IMR-90 (cell line): ENCODE measurements around the gene CENPM. TPM values are rescaled to one million over a fixed set of nuclear protein-coding genes. Genes with fewer than 3 reads are reported as not detected.

Experiments
- ATAC-seq: fragments of 200-7000 bp; cut with Tn5 transposase; 2 replicates; pipeline ENCODE4 v1.9.1; 2020; ENCODE audit warnings: low read depth, mild to moderate bottlenecking, moderate library complexity
- BruUV-seq: library from RNA; stranded (reverse); fragments of 400-500 nt; replicated peaks from 2 replicates; lab custom pipeline; 2021; lab: Mats Ljungman, UMichigan
- CTCF ChIA-PET: fragments of 300-600 bp; formaldehyde crosslinking; extraction: SDS; loops from one replicate; lab custom pipeline; 2021; ENCODE audit warnings: antibody characterized with exemption; lab: Yijun Ruan, JAX
- POLR2A ChIA-PET: fragments of 300-600 bp; sonication (Branson Sonifier 250); formaldehyde crosslinking; loops from one replicate; lab custom pipeline; 2022; ENCODE audit warnings: antibody characterized with exemption; ENCODE audit not compliant: unreplicated experiment; lab: Charles Lee
- DNase-seq: peaks from one replicate; pipeline ENCODE4 v3.0.0; 2013
- H2AFZ ChIP-seq: replicated peaks from 2 replicates; pipeline ENCODE3; 2013; ENCODE audit warnings: low read length, mild to moderate bottlenecking; ENCODE audit not compliant: poor library complexity
- H2AK5ac ChIP-seq: 2 replicates; pipeline ENCODE4 v1.6.1; 2013; ENCODE audit warnings: low read depth, low read length, inconsistent platforms
- H2AK9ac ChIP-seq: replicated peaks from 2 replicates; pipeline ENCODE3; 2013; ENCODE audit warnings: mild to moderate bottlenecking, low read depth, low read length, moderate library complexity; ENCODE audit not compliant: poor library complexity
- H2BK120ac ChIP-seq: 2 replicates; pipeline ENCODE4 v1.6.1; 2013; ENCODE audit warnings: low read depth, low read length, inconsistent platforms
- H2BK15ac ChIP-seq: 3 replicates; pipeline ENCODE4 v1.6.1; 2013; ENCODE audit warnings: low read depth, low read length, inconsistent platforms
- H2BK20ac ChIP-seq: 2 replicates; pipeline ENCODE4 v1.6.1; 2013; ENCODE audit warnings: low read depth, mild to moderate bottlenecking, inconsistent platforms, low read length, moderate library complexity
- H2BK5ac ChIP-seq: 2 replicates; pipeline ENCODE4 v1.6.1; 2013; ENCODE audit warnings: mild to moderate bottlenecking, low read depth, low read length, inconsistent platforms; ENCODE audit not compliant: poor library complexity, severe bottlenecking
- H3K14ac ChIP-seq: replicated peaks from 2 replicates; pipeline ENCODE4 v1.6.1; 2013; ENCODE audit warnings: low read depth, low read length, inconsistent platforms
- H3K18ac ChIP-seq: 2 replicates; pipeline ENCODE4 v1.6.1; 2013; ENCODE audit warnings: low read depth, low read length, control low read depth
- H3K23ac ChIP-seq: 2 replicates; pipeline ENCODE4 v1.6.1; 2013; ENCODE audit warnings: low read depth, low read length, inconsistent platforms
- H3K27ac ChIP-seq: 2 replicates; pipeline ENCODE4 v1.5.1; 2013; ENCODE audit warnings: mild to moderate bottlenecking, control low read depth, low read length; ENCODE audit not compliant: insufficient read depth
- H3K27me3 ChIP-seq: 2 replicates; pipeline ENCODE4 v1.6.1; 2013; ENCODE audit warnings: low read length; ENCODE audit not compliant: control insufficient read depth, insufficient read depth
- H3K36me3 ChIP-seq: 2 replicates; pipeline ENCODE4 v1.6.1; 2013; ENCODE audit warnings: low read length, mixed read lengths; ENCODE audit not compliant: control insufficient read depth, insufficient read depth
- H3K4ac ChIP-seq: 2 replicates; pipeline ENCODE4 v1.6.1; 2013; ENCODE audit warnings: low read depth, low read length, inconsistent platforms
- H3K4me1 ChIP-seq: 2 replicates; pipeline ENCODE4 v1.6.1; 2013; ENCODE audit warnings: low read length, mixed read lengths; ENCODE audit not compliant: control insufficient read depth, insufficient read depth
- H3K4me2 ChIP-seq: 2 replicates; pipeline ENCODE4 v1.6.1; 2013; ENCODE audit warnings: low read depth, mild to moderate bottlenecking, control low read depth, low read length, moderate library complexity
- H3K4me3 ChIP-seq: 2 replicates; pipeline ENCODE4 v1.5.1; 2013; ENCODE audit warnings: low read depth, mild to moderate bottlenecking, control low read depth, low read length, moderate library complexity; ENCODE audit not compliant: insufficient read depth
- H3K56ac ChIP-seq: 2 replicates; pipeline ENCODE4 v1.6.1; 2013; ENCODE audit warnings: low read length, inconsistent platforms; ENCODE audit not compliant: insufficient read depth; ENCODE audit errors: extremely low read depth
- H3K79me1 ChIP-seq, 2 experiments: 2 replicates each; pipeline ENCODE4 v1.6.1; 2013; ENCODE audit warnings: low read length in 2 of 2, inconsistent platforms in 1 of 2, low read depth in 1 of 2
- H3K9ac ChIP-seq: 2 replicates; pipeline ENCODE4 v1.6.1; 2013; ENCODE audit warnings: low read depth, low read length, control low read depth
- H3K9me1 ChIP-seq: 2 replicates; pipeline ENCODE4 v1.6.1; 2013; ENCODE audit warnings: low read length, inconsistent platforms; ENCODE audit not compliant: insufficient read depth
- H3K9me3 ChIP-seq: 2 replicates; pipeline ENCODE4 v1.6.1; 2013; ENCODE audit warnings: low read length; ENCODE audit not compliant: control insufficient read depth, insufficient read depth
- H4K20me1 ChIP-seq: 2 replicates; pipeline ENCODE4 v1.6.1; 2013; ENCODE audit warnings: low read length, inconsistent platforms; ENCODE audit not compliant: insufficient read depth
- H4K5ac ChIP-seq: 2 replicates; pipeline ENCODE4 v1.6.1; 2013; ENCODE audit warnings: mild to moderate bottlenecking, low read depth, low read length, control low read depth
- H4K8ac ChIP-seq, 2 experiments: 2 replicates each; pipeline ENCODE4 v1.6.1; 2013; ENCODE audit warnings: low read depth in 2 of 2, low read length in 2 of 2, control low read depth in 1 of 2, inconsistent platforms in 1 of 2
- H4K91ac ChIP-seq: 2 replicates; pipeline ENCODE4 v1.6.1; 2013; ENCODE audit warnings: low read depth, low read length, inconsistent platforms; ENCODE audit not compliant: insufficient read depth
- BHLHE40 ChIP-seq: fragments of 150-350 bp; IDR thresholded peaks from 2 replicates; pipeline ENCODE4 v1.6.1; 2016; ENCODE audit warnings: mild to moderate bottlenecking, low read depth, low read length
- CEBPB ChIP-seq: IDR thresholded peaks from 2 replicates; pipeline ENCODE4 v1.6.1; 2012; ENCODE audit warnings: low read depth, low read length, improper control_type of control experiment
- CHD1 ChIP-seq: IDR thresholded peaks from 2 replicates; pipeline ENCODE4 v1.6.1; 2012; ENCODE audit warnings: low read depth, low read length, improper control_type of control experiment
- CTCF ChIP-seq: conservative IDR thresholded peaks from 2 replicates; pipeline ENCODE4 v1.5.1; 2012; ENCODE audit warnings: mild to moderate bottlenecking, low read depth, low read length, improper control_type of control experiment
- ELK1 ChIP-seq: fragments of 150-350 bp; IDR thresholded peaks from 2 replicates; pipeline ENCODE4 v1.6.1; 2016; ENCODE audit warnings: low read depth, mild to moderate bottlenecking, low read length, moderate library complexity, borderline replicate concordance
- FOS ChIP-seq: fragments of 150-350 bp; IDR thresholded peaks from 2 replicates; pipeline ENCODE4 v1.6.1; 2016; ENCODE audit warnings: low read depth, low read length
- MAFK ChIP-seq: IDR thresholded peaks from 2 replicates; pipeline ENCODE4 v1.6.1; 2012; ENCODE audit warnings: low read depth, low read length, improper control_type of control experiment
- MAZ ChIP-seq: IDR thresholded peaks from 2 replicates; pipeline ENCODE4 v1.6.1; 2012; ENCODE audit warnings: low read depth, mild to moderate bottlenecking, low read length, improper control_type of control experiment, moderate library complexity, borderline replicate concordance
- MXI1 ChIP-seq: IDR thresholded peaks from 2 replicates; pipeline ENCODE4 v1.6.1; 2012; ENCODE audit warnings: low read depth, mild to moderate bottlenecking, low read length, moderate library complexity, borderline replicate concordance
- NFE2L2 ChIP-seq: fragments of 150-350 bp; IDR thresholded peaks from 2 replicates; pipeline ENCODE4 v1.6.1; 2016; ENCODE audit warnings: low read depth, mild to moderate bottlenecking, low read length
- POLR2A ChIP-seq: IDR thresholded peaks from 2 replicates; pipeline ENCODE4 v1.6.1; 2012; ENCODE audit warnings: mild to moderate bottlenecking, low read depth, low read length
- RAD21 ChIP-seq: IDR thresholded peaks from 2 replicates; pipeline ENCODE4 v1.6.1; 2012; ENCODE audit warnings: low read length, improper control_type of control experiment
- RCOR1 ChIP-seq: IDR thresholded peaks from 2 replicates; pipeline ENCODE4 v1.6.1; 2012; ENCODE audit warnings: mild to moderate bottlenecking, low read length, improper control_type of control experiment; ENCODE audit not compliant: insufficient replicate concordance
- RFX5 ChIP-seq: IDR thresholded peaks from 2 replicates; pipeline ENCODE4 v1.8.0; 2012; ENCODE audit warnings: low read depth, mild to moderate bottlenecking, low read length, moderate library complexity
- SMC3 ChIP-seq: fragments of 150-350 bp; IDR thresholded peaks from 2 replicates; pipeline ENCODE4 v1.6.1; 2016; ENCODE audit warnings: low read depth, mild to moderate bottlenecking, antibody characterized with exemption, low read length, moderate library complexity
- USF2 ChIP-seq: fragments of 150-350 bp; IDR thresholded peaks from 2 replicates; pipeline ENCODE4 v1.6.1; 2017; ENCODE audit warnings: mild to moderate bottlenecking, antibody characterized with exemption, low read length, low read depth
- WGBS, 2 experiments: methylation state at CpG; one replicate each; pipeline versions ENCODE4 v1.1.5 to v1.1.7; 2013; ENCODE audit warnings: missing lambda C conversion rate in 2 of 2; ENCODE audit not compliant: insufficient read length in 1 of 2; ENCODE audit errors: extremely low coverage in 2 of 2; 5-methylcytosine and 5-hydroxymethylcytosine counted together
- dilution Hi-C: fragments of 300-500 bp; cut with HindIII; formaldehyde crosslinking; loops from one replicate; pipeline ENCODE4 v1.14.3; 2018; ENCODE audit warnings: low sequenced_read_pairs; ENCODE audit not compliant: unreplicated experiment
- in situ Hi-C: fragments of 300-500 bp; cut with MboI; formaldehyde crosslinking; loops from 3 replicates; pipeline ENCODE4 v1.14.3; 2019; ENCODE audit warnings: low sequenced_read_pairs, inconsistent platforms, mixed read lengths
- intact Hi-C: fragments of 100-400 bp; cut with micrococcal nuclease; formaldehyde crosslinking; loops from 2 replicates; pipeline ENCODE4 v1.10.0; 2022
- polyA plus RNA-seq, 3 experiments: library from polyadenylated mRNA; depleted of rRNA; stranded (reverse); fragments of >200 nt; gene quantifications; 2 replicates each; pipeline ENCODE4 v1.2.3, GENCODE V29; 2012; ENCODE audit warnings: low replicate concordance in 1 of 3
- total RNA-seq: library from RNA; depleted of rRNA; stranded (reverse); fragments of >200 nt; gene quantifications from 2 replicates; pipeline ENCODE4 v1.2.3, GENCODE V29; 2012

The CENPM gene
- total and polyA plus RNA-seq, 2 of the 4 experiments (the other 2 are of a cell fraction): 18.1 to 20.1 TPM

GRCh38 chr22:41900652-41901312 lies 46.2 kb downstream of the CENPM start:
- no peak for DNase-seq
- dilution Hi-C loops (no loop called here), intact Hi-C loops (no loop called here)

More at GRCh38 chr22:41900652-41901312, 46.2 kb downstream of the CENPM start:
- H3K4me2 ChIP-seq: no peak overlapping the region
- no peak for ATAC-seq
- H4K5ac ChIP-seq: no peak overlapping the region
- no peak overlapping the region for H2AK5ac ChIP-seq
- H3K9ac ChIP-seq: no peak overlapping the region
- no peak overlapping the region for H2BK15ac ChIP-seq
- H2BK120ac ChIP-seq: no peak overlapping the region
- 0 out of 2 replicates have a peak, but pooled peaks cover 1% of the 10 kb centered on the region for H3K4me1 ChIP-seq
- no peak overlapping the region for H2AK9ac ChIP-seq
- 93% methylated on average over 3 of the region's 8 CpGs; no CpG with 5 or more reads in 1 of the 2 experiments for WGBS, 2 experiments
- no peak overlapping the region for H2AFZ ChIP-seq
- H3K27me3 ChIP-seq: no peaks in the 10 kb centered on the region
- no peaks in the 10 kb centered on the region for H3K79me1 ChIP-seq
- H3K27ac ChIP-seq: no peak overlapping the region
- CTCF ChIA-PET: no interaction called here
- H3K36me3 ChIP-seq: peaks cover 43% of the 10 kb centered on the region
- in situ Hi-C loops: no loop called here
- H4K20me1 ChIP-seq: 0 out of 2 replicates have a peak, but pooled peaks cover 6% of the 10 kb centered on the region
- no peak overlapping the region for H2BK20ac ChIP-seq
- no peak overlapping the region for H3K4ac ChIP-seq
- no peaks in the 10 kb centered on the region for H3K9me3 ChIP-seq
- no peak overlapping the region for H4K91ac ChIP-seq
- TF ChIP-seq CHD1 (no peak), RCOR1 (no peak), NFE2L2 (no peak), MAZ (no peak), ELK1 (no peak), MAFK (no peak), FOS (no peak), RAD21 (no peak), USF2 (no peak), SMC3 (no peak), RFX5 (no peak), POLR2A (no peak), CTCF (no peak), BHLHE40 (no peak), MXI1 (no peak), CEBPB (no peak)
- no peak overlapping the region for H3K14ac ChIP-seq
- no peak overlapping the region for H2BK5ac ChIP-seq
- no peak overlapping the region for H3K23ac ChIP-seq
- peaks cover 8% of the 10 kb centered on the region; the same call in 1 of the 2 replicates for H3K9me1 ChIP-seq
- no peak overlapping the region for H3K18ac ChIP-seq
- BruUV-seq: no TSS peak
- no peak overlapping the region for H4K8ac ChIP-seq
- POLR2A ChIA-PET: no interaction called here
- no peak overlapping the region for H3K4me3 ChIP-seq
- no peak overlapping the region for H3K56ac ChIP-seq
